ENCODE measurements around the gene SMAD4.
"Not testable (repeated sequence)": the region's sequence is repeated elsewhere in the genome, so short reads cannot be mapped to it uniquely, and the experiment has no call there.

DNA sequence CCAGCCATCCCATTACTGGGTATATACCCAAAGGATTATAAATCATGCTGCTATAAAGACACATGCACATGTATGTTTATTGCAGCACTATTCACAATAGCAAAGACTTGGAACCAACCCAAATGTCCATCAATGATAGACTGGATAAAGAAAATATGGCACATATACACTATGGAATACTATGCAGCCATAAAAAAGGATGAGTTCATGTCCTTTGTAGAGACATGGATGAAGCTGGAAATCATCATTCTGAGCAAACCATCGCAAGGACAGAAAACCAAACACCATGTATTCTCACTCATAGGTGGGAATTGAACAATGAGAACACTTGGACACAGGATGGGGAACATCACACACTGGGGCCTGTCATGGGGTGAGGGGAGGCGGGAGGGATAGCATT lies 26.8 kb upstream of the SMAD4 start:
- not testable (repeated sequence) for TF ChIP-seq POLR2AphosphoS5 (IDR thresholded peaks at IDR 0.05); POLR2A (IDR thresholded peaks at IDR 0.05; ENCODE audit: low read depth); EP300 (IDR thresholded peaks at IDR 0.05)
- TF ChIP-seq, protein P1, sequence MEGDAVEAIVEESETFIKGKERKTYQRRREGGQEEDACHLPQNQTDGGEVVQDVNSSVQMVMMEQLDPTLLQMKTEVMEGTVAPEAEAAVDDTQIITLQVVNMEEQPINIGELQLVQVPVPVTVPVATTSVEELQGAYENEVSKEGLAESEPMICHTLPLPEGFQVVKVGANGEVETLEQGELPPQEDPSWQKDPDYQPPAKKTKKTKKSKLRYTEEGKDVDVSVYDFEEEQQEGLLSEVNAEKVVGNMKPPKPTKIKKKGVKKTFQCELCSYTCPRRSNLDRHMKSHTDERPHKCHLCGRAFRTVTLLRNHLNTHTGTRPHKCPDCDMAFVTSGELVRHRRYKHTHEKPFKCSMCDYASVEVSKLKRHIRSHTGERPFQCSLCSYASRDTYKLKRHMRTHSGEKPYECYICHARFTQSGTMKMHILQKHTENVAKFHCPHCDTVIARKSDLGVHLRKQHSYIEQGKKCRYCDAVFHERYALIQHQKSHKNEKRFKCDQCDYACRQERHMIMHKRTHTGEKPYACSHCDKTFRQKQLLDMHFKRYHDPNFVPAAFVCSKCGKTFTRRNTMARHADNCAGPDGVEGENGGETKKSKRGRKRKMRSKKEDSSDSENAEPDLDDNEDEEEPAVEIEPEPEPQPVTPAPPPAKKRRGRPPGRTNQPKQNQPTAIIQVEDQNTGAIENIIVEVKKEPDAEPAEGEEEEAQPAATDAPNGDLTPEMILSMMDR (IDR thresholded peaks at IDR 0.05) = not testable (repeated sequence)

Measured in esophagus muscularis mucosa (tissue), 4 donors.